Activated naive CD8-positive, alpha-beta T cell treated with anti-CD3 and anti-CD28 coated beads, Interleukin-2, amount 10 ng/mL, durations not matched to agents 7 days and 5 days (primary cell): ENCODE measurements around the gene RAB6D. TPM values are rescaled to one million over a fixed set of nuclear protein-coding genes. Genes with fewer than 3 reads are reported as not detected.
"Not testable (repeated sequence)": the region's sequence is repeated elsewhere in the genome, so short reads cannot be mapped to it uniquely, and the experiment has no call there.

ENCODE experiments used
- ATAC-seq: fragments of 150-1000 bp; cut with Tn5 transposase; one replicate; pipeline ENCODE4 v1.10.0; 2021; ENCODE audit warnings: low read depth, moderate library complexity
- POLR2A ChIA-PET: fragments of 350-600 bp; sonication (Branson Sonifier 250); formaldehyde crosslinking; loops from one replicate; lab custom pipeline; 2021; ENCODE audit warnings: antibody characterized with exemption; lab: Charles Lee
- DNase-seq: peaks from one replicate; pipeline ENCODE4 v3.0.0; 2021
- H3K27ac Mint-ChIP-seq: one replicate; pipeline ENCODE4 v1.8.0; 2022; ENCODE audit warnings: mild to moderate bottlenecking, mixed read lengths
- H3K27me3 Mint-ChIP-seq: one replicate; pipeline ENCODE4 v1.8.0; 2022; ENCODE audit warnings: mild to moderate bottlenecking, moderate library complexity, mixed read lengths
- H3K36me3 Mint-ChIP-seq: one replicate; pipeline ENCODE4 v1.8.0; 2021; ENCODE audit warnings: mild to moderate bottlenecking, mixed read lengths
- H3K4me1 Mint-ChIP-seq: one replicate; pipeline ENCODE4 v1.8.0; 2021; ENCODE audit warnings: mixed read lengths
- H3K4me3 Mint-ChIP-seq: one replicate; pipeline ENCODE4 v1.8.0; 2022; ENCODE audit warnings: mild to moderate bottlenecking, moderate library complexity, mixed read lengths
- H3K9me3 Mint-ChIP-seq: one replicate; pipeline ENCODE4 v1.8.0; 2021; ENCODE audit warnings: mixed read lengths
- total RNA-seq, 2 experiments: library from RNA; stranded (reverse); gene quantifications; one replicate each; pipeline ENCODE4 v1.2.3, GENCODE V29; 2021

The RAB6D gene
- total RNA-seq: not detected

DNA sequence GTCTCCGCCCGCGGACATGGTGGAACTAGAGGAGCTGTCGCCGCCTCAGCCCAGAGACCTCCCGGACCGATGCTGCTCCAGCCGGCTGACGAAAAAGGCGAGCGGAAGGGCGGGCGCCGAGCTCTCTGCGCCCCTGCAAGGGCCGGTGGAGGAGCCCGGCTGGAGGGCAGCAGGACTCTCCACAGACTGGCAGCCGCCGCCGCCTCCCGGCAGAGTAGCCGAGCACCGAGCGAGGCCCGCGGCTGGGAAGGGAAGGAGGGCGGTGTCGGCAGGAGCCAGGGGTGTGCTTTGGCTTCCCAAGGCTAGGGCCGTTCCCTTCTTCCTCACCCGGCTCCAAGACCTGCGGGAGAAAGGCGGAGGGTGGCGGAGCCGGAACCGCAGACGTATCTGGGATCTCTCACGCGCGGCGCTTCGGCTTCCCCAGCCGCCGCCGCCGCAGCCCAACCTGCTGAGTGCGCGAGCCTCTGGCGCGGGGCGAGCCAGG is at the start of gene RAB6D:
RAB6D (minus strand) TSS at position 466 of the 484 bp plus-strand sequence; CDS start at position 18, 448 bp downstream.
- H3K27ac Mint-ChIP-seq, POLR2A ChIA-PET, H3K9me3 Mint-ChIP-seq, H3K36me3 Mint-ChIP-seq, H3K4me1 Mint-ChIP-seq: not testable (repeated sequence)
- peak; percentile 41 for DNase-seq
- peaks cover 48% of the 10 kb centered on the region for H3K27me3 Mint-ChIP-seq
- peak within 1 kb of the TSS; percentile 49 for H3K4me3 Mint-ChIP-seq
- ATAC-seq: peak; percentile 47

DNA sequence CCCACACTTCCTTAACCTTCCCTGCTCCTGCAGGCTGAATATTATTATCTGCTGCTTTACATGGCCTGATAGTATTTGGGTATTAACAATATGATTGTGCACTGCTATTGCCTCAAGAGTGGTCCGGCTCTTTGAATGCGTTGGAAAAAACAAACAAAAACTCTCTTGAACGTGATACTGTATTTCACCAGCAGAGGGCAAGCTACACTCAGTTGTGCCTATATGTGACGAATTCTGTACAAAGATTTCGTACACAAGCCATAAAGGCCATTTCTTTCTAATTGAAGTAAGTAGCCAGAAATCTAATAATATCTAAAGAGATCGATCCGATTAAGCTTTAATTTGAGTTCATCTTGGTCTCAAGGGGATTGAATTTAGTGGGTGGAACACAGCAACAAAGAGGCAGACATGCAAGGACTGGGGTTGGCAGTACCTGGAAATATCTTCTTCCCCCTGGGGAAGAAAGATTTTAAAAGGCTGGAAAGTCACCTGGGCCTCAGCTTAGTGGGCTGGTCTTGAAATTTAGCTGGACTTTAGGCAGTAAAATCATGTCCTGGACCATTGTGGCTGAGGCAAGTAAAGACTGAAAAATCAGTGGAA is 49.3 kb upstream of the RAB6D start:
- POLR2A ChIA-PET: interaction anchor here (0.9 kb wide), 1 partner anchor 18 kb away, joined by 3 read pairs; no protein-coding TSS in a partner anchor
- ATAC-seq: peak; percentile 68
- no peaks in the 10 kb centered on the region for H3K36me3 Mint-ChIP-seq
- no peak overlapping the region for H3K27ac Mint-ChIP-seq
- no peak overlapping the region for H3K4me3 Mint-ChIP-seq
- DNase-seq: no peak
- H3K9me3 Mint-ChIP-seq: no peaks in the 10 kb centered on the region
- peaks cover 42% of the 10 kb centered on the region for H3K27me3 Mint-ChIP-seq
- H3K4me1 Mint-ChIP-seq: peaks cover 11% of the 10 kb centered on the region

GRCh38 chr2:131410173-131410572 is 46.2 kb upstream of the RAB6D start:
- no peak for ATAC-seq
- POLR2A ChIA-PET: no interaction called here
- no peak for DNase-seq
- H3K4me3 Mint-ChIP-seq: no peak overlapping the region
- no peak overlapping the region for H3K27ac Mint-ChIP-seq
- peaks cover 34% of the 10 kb centered on the region for H3K27me3 Mint-ChIP-seq
- peaks cover 19% of the 10 kb centered on the region for H3K4me1 Mint-ChIP-seq
- no peaks in the 10 kb centered on the region for H3K36me3 Mint-ChIP-seq
- H3K9me3 Mint-ChIP-seq: no peaks in the 10 kb centered on the region

DNA sequence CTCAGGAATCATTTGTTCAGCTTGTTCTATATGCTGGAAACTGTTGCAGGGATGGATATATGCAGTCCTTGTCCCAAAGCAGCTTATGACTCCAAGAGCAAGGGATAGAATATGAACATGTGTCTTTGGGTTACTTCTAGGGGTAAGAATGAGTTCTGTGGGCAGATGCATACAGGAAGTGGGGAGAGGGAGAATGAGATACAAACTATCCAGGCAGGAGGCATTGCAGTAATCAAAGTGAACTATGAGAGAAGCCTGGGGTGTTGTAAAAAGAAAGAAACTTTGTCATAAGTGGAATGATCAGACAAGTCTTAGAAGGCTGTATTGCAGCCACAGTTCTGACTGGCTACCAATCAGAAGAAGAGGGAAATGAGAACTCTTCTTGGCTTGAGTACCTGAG is 44.8 kb upstream of the RAB6D start:
- Mint-ChIP-seq H3K36me3 (no peaks in the 10 kb centered on the region), H3K9me3 (no peaks in the 10 kb centered on the region), H3K27me3 (peaks cover 32% of the 10 kb centered on the region), H3K4me3 (no peak overlapping the region), H3K4me1 (peaks cover 25% of the 10 kb centered on the region), H3K27ac (no peak overlapping the region)
- POLR2A ChIA-PET: no interaction called here
- DNase-seq (no peak), ATAC-seq (no peak)

DNA sequence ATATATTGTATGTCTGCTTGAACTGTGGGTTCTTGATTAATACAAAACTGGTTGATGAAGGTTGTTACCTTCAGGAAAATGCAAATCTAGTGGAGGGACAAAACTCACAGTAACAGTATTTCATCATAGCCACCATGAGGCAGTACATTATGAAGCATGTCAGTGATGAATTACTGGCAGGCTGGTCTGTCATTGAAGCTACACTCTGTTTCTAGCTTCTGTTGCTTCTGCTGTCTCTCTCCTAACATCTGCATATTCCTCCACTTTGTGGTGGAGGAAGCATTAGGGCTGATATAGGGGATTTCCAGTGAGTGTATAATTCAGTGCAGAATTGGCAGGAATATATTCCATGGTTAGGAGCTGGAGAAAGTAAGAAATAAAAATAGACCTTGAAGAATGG is 44.2 kb upstream of the RAB6D start:
- Mint-ChIP-seq H3K9me3 (no peaks in the 10 kb centered on the region), H3K4me3 (no peak overlapping the region), H3K27me3 (peaks cover 29% of the 10 kb centered on the region), H3K27ac (no peak overlapping the region), H3K4me1 (peaks cover 23% of the 10 kb centered on the region), H3K36me3 (no peaks in the 10 kb centered on the region)
- POLR2A ChIA-PET: no interaction called here
- DNase-seq: no peak
- ATAC-seq: no peak

- Mint-ChIP-seq H3K4me3 (peak overlapping the region; percentile 51), H3K9me3 (no peaks in the 10 kb centered on the region), H3K4me1 (peaks cover 21% of the 10 kb centered on the region), H3K27me3 (peaks cover 37% of the 10 kb centered on the region), H3K27ac (no peak overlapping the region), H3K36me3 (no peaks in the 10 kb centered on the region)
- DNase-seq (no peak), ATAC-seq (peak; percentile 26)
- POLR2A ChIA-PET: no interaction called here
These were observed 40.8 kb upstream of the RAB6D start for GRCh38 chr2:131404753-131405152.

- Mint-ChIP-seq H3K36me3 (no peaks in the 10 kb centered on the region), H3K27me3 (peaks cover 33% of the 10 kb centered on the region), H3K4me1 (peaks cover 14% of the 10 kb centered on the region), H3K4me3 (no peak overlapping the region), H3K27ac (no peak overlapping the region), H3K9me3 (no peaks in the 10 kb centered on the region)
- POLR2A ChIA-PET: no interaction called here
- DNase-seq (no peak), ATAC-seq (no peak)
These were observed 38.5 kb upstream of the RAB6D start for GRCh38 chr2:131402320-131403039.

GRCh38 chr2:131400849-131401248 is 36.9 kb upstream of the RAB6D start:
- POLR2A ChIA-PET: no interaction called here
- no peak for ATAC-seq
- no peak for DNase-seq
- H3K27ac Mint-ChIP-seq: no peak overlapping the region
- H3K36me3 Mint-ChIP-seq: no peaks in the 10 kb centered on the region
- no peaks in the 10 kb centered on the region for H3K9me3 Mint-ChIP-seq
- peaks cover 36% of the 10 kb centered on the region for H3K27me3 Mint-ChIP-seq
- no peak overlapping the region for H3K4me3 Mint-ChIP-seq
- H3K4me1 Mint-ChIP-seq: peaks cover 12% of the 10 kb centered on the region

GRCh38 chr2:131400441-131400840 is 36.5 kb upstream of the RAB6D start:
- H3K27me3 Mint-ChIP-seq: peaks cover 33% of the 10 kb centered on the region
- ATAC-seq, H3K9me3 Mint-ChIP-seq, H3K4me1 Mint-ChIP-seq, DNase-seq, H3K27ac Mint-ChIP-seq, H3K36me3 Mint-ChIP-seq, POLR2A ChIA-PET, H3K4me3 Mint-ChIP-seq: not testable (repeated sequence)

GRCh38 chr2:131396209-131396608 is 32.2 kb upstream of the RAB6D start:
- peaks cover 23% of the 10 kb centered on the region for H3K27me3 Mint-ChIP-seq
- H3K9me3 Mint-ChIP-seq, ATAC-seq, H3K36me3 Mint-ChIP-seq, DNase-seq, H3K4me3 Mint-ChIP-seq, H3K27ac Mint-ChIP-seq, H3K4me1 Mint-ChIP-seq, POLR2A ChIA-PET: not testable (repeated sequence)

GRCh38 chr2:131395024-131395645 is 31.2 kb upstream of the RAB6D start:
- peak; percentile 5 for ATAC-seq
- not testable (repeated sequence) for H3K27ac Mint-ChIP-seq

DNA sequence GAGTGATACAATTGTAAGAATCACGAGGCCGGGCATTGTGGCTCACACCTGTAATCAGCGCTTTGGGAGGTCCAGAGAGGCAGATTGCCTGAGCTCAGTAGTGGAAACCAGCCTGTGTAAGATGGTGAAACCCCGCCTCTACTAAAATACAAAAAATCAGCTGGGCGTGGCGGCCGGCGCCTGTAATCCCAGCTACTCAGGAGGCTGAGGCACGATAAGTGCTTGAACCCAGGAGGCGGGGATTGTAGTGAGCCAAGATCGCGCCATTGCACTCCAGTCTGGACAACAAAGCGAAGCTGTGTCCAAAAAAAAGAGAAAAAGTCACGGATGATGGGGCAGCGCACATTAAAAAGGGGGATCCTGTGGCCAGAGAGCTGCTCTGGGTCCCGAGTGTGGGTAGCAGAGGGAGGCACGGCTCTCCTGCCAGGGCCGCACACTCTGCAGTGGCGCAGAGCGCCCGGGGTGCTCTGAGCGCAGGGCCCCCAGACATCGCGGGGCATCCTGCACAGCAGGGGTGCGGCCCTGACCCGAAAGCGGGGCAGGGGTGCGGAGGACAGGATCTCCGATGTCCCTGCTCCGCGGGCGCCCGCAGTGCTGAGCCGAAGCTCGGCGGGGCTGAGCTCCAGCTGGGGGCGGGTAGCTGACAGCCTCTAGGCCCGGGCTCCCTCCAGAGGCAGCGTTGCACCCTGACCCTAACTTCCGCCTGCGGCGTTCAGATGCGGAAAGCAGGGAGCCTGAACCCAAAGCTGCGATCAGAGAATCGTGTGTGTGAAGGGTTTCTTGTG is 30.4 kb upstream of the RAB6D start:
- ATAC-seq (peak; percentile 88), DNase-seq (peak; percentile 59)
- Mint-ChIP-seq H3K4me1 (no peaks in the 10 kb centered on the region), H3K36me3 (no peaks in the 10 kb centered on the region), H3K27me3 (peaks cover 15% of the 10 kb centered on the region), H3K4me3 (no peak overlapping the region), H3K9me3 (no peaks in the 10 kb centered on the region), H3K27ac (no peak overlapping the region)
- POLR2A ChIA-PET: interaction anchor here (0.8 kb wide), 1 partner anchor 19 kb away, joined by 3 read pairs; no protein-coding TSS in a partner anchor

More at GRCh38 chr2:131395024-131395645, 31.2 kb upstream of the RAB6D start:
- H3K9me3 Mint-ChIP-seq, H3K4me1 Mint-ChIP-seq, DNase-seq, H3K36me3 Mint-ChIP-seq, H3K4me3 Mint-ChIP-seq: not testable (repeated sequence)
- peaks cover 18% of the 10 kb centered on the region for H3K27me3 Mint-ChIP-seq
- POLR2A ChIA-PET: interaction anchor here (0.8 kb wide), 1 partner anchor 18 kb away, joined by 3 read pairs; no protein-coding TSS in a partner anchor

DNA sequence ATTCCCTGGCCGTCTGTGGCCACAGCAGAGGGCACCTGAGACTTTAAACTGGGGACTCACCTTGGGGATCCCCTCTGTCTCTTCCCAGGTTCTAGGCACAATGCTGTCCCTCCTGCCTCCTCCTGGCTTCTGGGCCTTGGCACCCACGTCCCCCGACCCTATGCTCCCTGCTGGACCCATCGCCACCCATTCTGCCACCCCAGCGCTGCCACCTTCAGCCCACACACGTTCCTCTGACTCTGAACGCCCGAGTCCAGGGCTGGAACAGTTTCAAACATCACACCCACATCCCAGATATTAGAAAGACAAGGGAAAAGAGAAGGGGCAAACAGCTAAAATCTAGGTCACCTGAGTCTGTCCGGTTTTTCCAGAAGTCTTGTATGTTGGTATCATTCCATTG is 28.0 kb upstream of the RAB6D start:
- ATAC-seq, POLR2A ChIA-PET, H3K36me3 Mint-ChIP-seq, H3K4me3 Mint-ChIP-seq, H3K27ac Mint-ChIP-seq, H3K27me3 Mint-ChIP-seq, H3K4me1 Mint-ChIP-seq, DNase-seq, H3K9me3 Mint-ChIP-seq: not testable (repeated sequence)
